Measurements from ENCODE around the gene PRPF31. TPM values are rescaled to one million over a fixed set of nuclear protein-coding genes. Genes with fewer than 3 reads are reported as not detected.

Gene PRPF31
- total and polyA plus RNA-seq, 2 of the 4 experiments (the other 2 are of a cell fraction), result 65.4 to 66.1 TPM

- ChIA-PET POLR2A (ENCODE audit: unreplicated experiment) (interaction anchor here (1.9 kb wide), 1 partner anchor 40 kb away, joined by 5 read pairs; the partner anchor contains the start of gene RPS9), CTCF (no interaction called here)
- 26% methylated on average over 3 of the region's 13 CpGs; no CpG with 5 or more reads in 1 of the 2 experiments for WGBS, 2 experiments (ENCODE audit: extremely low coverage in 2 of 2, insufficient read length in 1 of 2)
- Histone ChIP-seq H3K27me3 (ENCODE audit: control insufficient read depth, insufficient read depth, low read length) (no peaks in the 10 kb centered on the region), H2BK20ac (ENCODE audit: low read depth, low read length) (no peak overlapping the region), H3K56ac (ENCODE audit: extremely low read depth, insufficient read depth, low read length) (no peak overlapping the region), H4K91ac (ENCODE audit: insufficient read depth, low read depth, low read length) (no peak overlapping the region), H3K9me1 (ENCODE audit: insufficient read depth, low read length) (no peaks in the 10 kb centered on the region; the same call in none of the 2 replicates), H3K4me1 (ENCODE audit: control insufficient read depth, insufficient read depth, low read length) (peaks cover 11% of the 10 kb centered on the region), H2BK5ac (ENCODE audit: low read depth, low read length, poor library complexity, severe bottlenecking) (no peak overlapping the region), H3K27ac (ENCODE audit: insufficient read depth, low read length) (peak overlapping the region; percentile 67; the same call in 1 of the 2 replicates), H2AK9ac (replicated peaks; ENCODE audit: low read depth, low read length, poor library complexity) (peak overlapping the region; percentile 89), H3K9ac (ENCODE audit: low read depth, low read length) (no peak overlapping the region), H2BK120ac (ENCODE audit: low read depth, low read length) (no peak overlapping the region), H3K23ac (ENCODE audit: low read depth, low read length) (0 out of 2 replicates have a peak overlapping the region, but pooled peaks have one; percentile 64), H3K9me3 (ENCODE audit: control insufficient read depth, insufficient read depth, low read length) (no peaks in the 10 kb centered on the region), H3K14ac (replicated peaks; ENCODE audit: low read depth, low read length) (0 out of 2 replicates have a peak overlapping the region, but pooled peaks have one; percentile 23), H3K4me3 (ENCODE audit: insufficient read depth, low read depth, low read length) (peak overlapping the region; percentile 52; the same call in 1 of the 2 replicates), H2BK15ac (ENCODE audit: low read depth, low read length) (no peak overlapping the region), H4K8ac (ENCODE audit: low read depth in 2 of 2, low read length in 2 of 2) (peak overlapping the region in 1 of 2 experiments; percentile 49; a peak in 1 of 4 replicates), H4K20me1 (ENCODE audit: insufficient read depth, low read length) (no peaks in the 10 kb centered on the region), H2AFZ (replicated peaks; ENCODE audit: low read length, poor library complexity) (peak overlapping the region; percentile 97), H3K4me2 (ENCODE audit: low read depth, low read length) (peak overlapping the region; percentile 73), H3K36me3 (ENCODE audit: control insufficient read depth, insufficient read depth, low read length) (peaks cover 15% of the 10 kb centered on the region), H3K4ac (ENCODE audit: low read depth, low read length) (0 out of 2 replicates have a peak overlapping the region, but pooled peaks have one; percentile 55), H3K79me1 (ENCODE audit: low read depth in 1 of 2, low read length in 2 of 2) (peaks cover 10 to 38% of the 10 kb centered on the region in 2 experiments; a peak in 3 of 4 replicates), H2AK5ac (ENCODE audit: low read depth, low read length) (peak overlapping the region; percentile 69; the same call in 1 of the 2 replicates), H4K5ac (ENCODE audit: low read depth, low read length) (no peak overlapping the region), H3K18ac (ENCODE audit: low read depth, low read length) (no peak overlapping the region)
- ATAC-seq (ENCODE audit: low read depth), result no peak
- no peak for TF ChIP-seq CEBPB (IDR thresholded peaks at IDR 0.05; ENCODE audit: low read depth, low read length)
- no peak for TF ChIP-seq POLR2A (IDR thresholded peaks at IDR 0.05; ENCODE audit: low read depth, low read length)
- no peak for TF ChIP-seq RFX5 (IDR thresholded peaks at IDR 0.05; ENCODE audit: low read depth, low read length)
- TF ChIP-seq RCOR1 (IDR thresholded peaks at IDR 0.05; ENCODE audit: insufficient replicate concordance, low read length), result no peak
- TF ChIP-seq BHLHE40 (IDR thresholded peaks at IDR 0.05; ENCODE audit: low read depth, low read length), result no peak
- TF ChIP-seq MAZ (IDR thresholded peaks at IDR 0.05; ENCODE audit: borderline replicate concordance, low read depth, low read length), result no peak
- no peak for TF ChIP-seq CTCF (conservative IDR thresholded peaks at IDR 0.05; ENCODE audit: low read depth, low read length)
- no peak for TF ChIP-seq MAFK (IDR thresholded peaks at IDR 0.05; ENCODE audit: low read depth, low read length)
- no peak for TF ChIP-seq CHD1 (IDR thresholded peaks at IDR 0.05; ENCODE audit: low read depth, low read length)
- TF ChIP-seq SMC3 (IDR thresholded peaks at IDR 0.05; ENCODE audit: low read depth, low read length), result no peak
- TF ChIP-seq USF2 (IDR thresholded peaks at IDR 0.05; ENCODE audit: low read depth, low read length), result no peak
- no peak for TF ChIP-seq MXI1 (IDR thresholded peaks at IDR 0.05; ENCODE audit: borderline replicate concordance, low read depth, low read length)
- TF ChIP-seq, protein P1, sequence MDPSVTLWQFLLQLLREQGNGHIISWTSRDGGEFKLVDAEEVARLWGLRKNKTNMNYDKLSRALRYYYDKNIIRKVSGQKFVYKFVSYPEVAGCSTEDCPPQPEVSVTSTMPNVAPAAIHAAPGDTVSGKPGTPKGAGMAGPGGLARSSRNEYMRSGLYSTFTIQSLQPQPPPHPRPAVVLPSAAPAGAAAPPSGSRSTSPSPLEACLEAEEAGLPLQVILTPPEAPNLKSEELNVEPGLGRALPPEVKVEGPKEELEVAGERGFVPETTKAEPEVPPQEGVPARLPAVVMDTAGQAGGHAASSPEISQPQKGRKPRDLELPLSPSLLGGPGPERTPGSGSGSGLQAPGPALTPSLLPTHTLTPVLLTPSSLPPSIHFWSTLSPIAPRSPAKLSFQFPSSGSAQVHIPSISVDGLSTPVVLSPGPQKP (IDR thresholded peaks at IDR 0.05; ENCODE audit: borderline replicate concordance, low read depth, low read length), result no peak
- TF ChIP-seq RAD21 (IDR thresholded peaks at IDR 0.05; ENCODE audit: low read length), result no peak
- no peak for TF ChIP-seq NFE2L2 (IDR thresholded peaks at IDR 0.05; ENCODE audit: low read depth, low read length)
- dilution Hi-C loops (cut with HindIII; ENCODE audit: low sequenced_read_pairs, unreplicated experiment), result no loop called here
- in situ Hi-C loops (cut with MboI; ENCODE audit: low sequenced_read_pairs), result no loop called here
- intact Hi-C loops (cut with micrococcal nuclease), result no loop called here
- no peak for DNase-seq
- TSS peak; percentile 43 for BruUV-seq (replicated peaks)
Observed at GRCh38 chr19:54160854-54161253, 45.3 kb downstream of the PRPF31 start.
